GM12878 (cell line): ENCODE data around the gene WDR41.
"Not testable (repeated sequence)": the region's sequence is repeated elsewhere in the genome, so short reads cannot be mapped to it uniquely, and the experiment has no call there.

Source experiments
- CTCF ChIP-seq, 3 experiments: IDR thresholded peaks in 2 of 3; conservative IDR thresholded peaks in 1 of 3; 2 replicates each; pipeline ENCODE4 v1.5.1; 2011; ENCODE audit warnings: low read depth in 3 of 3, low read length in 3 of 3, mild to moderate bottlenecking in 3 of 3, control low read depth in 2 of 3, moderate library complexity in 2 of 3, inconsistent platforms in 1 of 3, mixed read lengths in 1 of 3; ENCODE audit not compliant: control insufficient read depth in 2 of 3, insufficient read depth in 1 of 3; ENCODE audit errors: extremely low read depth in 1 of 3
- HDAC2 ChIP-seq: fragments of 200-600 bp; sonication (generic); IDR thresholded peaks from 2 replicates; pipeline ENCODE4 v1.6.1; 2017
- IKZF2 ChIP-seq, 2 experiments: fragments of 450-650 bp; IDR thresholded peaks; 2 replicates each; pipeline ENCODE4 v1.6.1; 2017; ENCODE audit warnings: mild to moderate bottlenecking in 2 of 2, moderate library complexity in 2 of 2
- KDM1A ChIP-seq: fragments of 200-600 bp; sonication (generic); IDR thresholded peaks from 2 replicates; pipeline ENCODE4 v1.6.1; 2016; ENCODE audit warnings: borderline replicate concordance
- MXI1 ChIP-seq: fragments of 150-350 bp; IDR thresholded peaks from 2 replicates; pipeline ENCODE4 v1.6.1; 2011; ENCODE audit warnings: low read depth, mild to moderate bottlenecking, inconsistent platforms, low read length, improper control_type of control experiment
- SRF ChIP-seq, 2 experiments: IDR thresholded peaks; 2 replicates each; pipeline ENCODE4 v1.6.1; 2011; ENCODE audit warnings: low read depth in 2 of 2, low read length in 2 of 2, mild to moderate bottlenecking in 1 of 2, moderate library complexity in 1 of 2
- TARDBP ChIP-seq: IDR thresholded peaks from 2 replicates; pipeline ENCODE4 v1.6.1; 2016; ENCODE audit warnings: borderline replicate concordance
- TCF7 ChIP-seq: IDR thresholded peaks from 2 replicates; pipeline ENCODE4 v1.6.1; 2014; ENCODE audit warnings: antibody characterized with exemption, borderline replicate concordance
- ZNF217 ChIP-seq: fragments of 450-650 bp; IDR thresholded peaks from 2 replicates; pipeline ENCODE4 v1.6.1; 2017; ENCODE audit warnings: antibody characterized with exemption, mild to moderate bottlenecking

GRCh38 chr5:77475041-77475440 is 17.1 kb downstream of the WDR41 start:
- TF ChIP-seq HDAC2; ZNF217; CTCF (IDR thresholded peaks at IDR 0.05 in 2 of 3, conservative IDR thresholded peaks at IDR 0.05 in 1 of 3; ENCODE audit: control insufficient read depth in 2 of 3, extremely low read depth in 1 of 3, insufficient read depth in 1 of 3, low read depth in 3 of 3, low read length in 3 of 3); KDM1A; IKZF2 (IDR thresholded peaks at IDR 0.05); TARDBP; SRF (IDR thresholded peaks at IDR 0.05; ENCODE audit: low read depth in 2 of 2, low read length in 2 of 2); TCF7; MXI1: not testable (repeated sequence)
